Stimulated activated memory B cell treated with anti-CD40 and anti-IgM and Interleukin-4, amounts not matched to agents 10 μg/mL and 1 μg/mL and 100 μg/mL, for 72 hours (primary cell): ENCODE results near the gene AATK.

Experiments
- ATAC-seq: fragments of 150-1000 bp; cut with Tn5 transposase; 2 replicates; pipeline ENCODE4 v1.10.0; 2021
- H3K27ac Mint-ChIP-seq: one replicate; pipeline ENCODE4 v1.8.0; 2022; ENCODE audit warnings: mild to moderate bottlenecking, mixed read lengths
- H3K27me3 Mint-ChIP-seq: one replicate; pipeline ENCODE4 v1.8.0; 2022; ENCODE audit warnings: mixed read lengths
- H3K36me3 Mint-ChIP-seq: one replicate; pipeline ENCODE4 v1.8.0; 2022; ENCODE audit warnings: mixed read lengths
- H3K4me1 Mint-ChIP-seq: one replicate; pipeline ENCODE4 v1.8.0; 2022; ENCODE audit warnings: mixed read lengths
- H3K4me3 Mint-ChIP-seq: one replicate; pipeline ENCODE4 v1.8.0; 2022; ENCODE audit warnings: mild to moderate bottlenecking, moderate library complexity, mixed read lengths
- H3K9me3 Mint-ChIP-seq: one replicate; pipeline ENCODE4 v1.8.0; 2022; ENCODE audit warnings: mixed read lengths

AATK gene, protein sequence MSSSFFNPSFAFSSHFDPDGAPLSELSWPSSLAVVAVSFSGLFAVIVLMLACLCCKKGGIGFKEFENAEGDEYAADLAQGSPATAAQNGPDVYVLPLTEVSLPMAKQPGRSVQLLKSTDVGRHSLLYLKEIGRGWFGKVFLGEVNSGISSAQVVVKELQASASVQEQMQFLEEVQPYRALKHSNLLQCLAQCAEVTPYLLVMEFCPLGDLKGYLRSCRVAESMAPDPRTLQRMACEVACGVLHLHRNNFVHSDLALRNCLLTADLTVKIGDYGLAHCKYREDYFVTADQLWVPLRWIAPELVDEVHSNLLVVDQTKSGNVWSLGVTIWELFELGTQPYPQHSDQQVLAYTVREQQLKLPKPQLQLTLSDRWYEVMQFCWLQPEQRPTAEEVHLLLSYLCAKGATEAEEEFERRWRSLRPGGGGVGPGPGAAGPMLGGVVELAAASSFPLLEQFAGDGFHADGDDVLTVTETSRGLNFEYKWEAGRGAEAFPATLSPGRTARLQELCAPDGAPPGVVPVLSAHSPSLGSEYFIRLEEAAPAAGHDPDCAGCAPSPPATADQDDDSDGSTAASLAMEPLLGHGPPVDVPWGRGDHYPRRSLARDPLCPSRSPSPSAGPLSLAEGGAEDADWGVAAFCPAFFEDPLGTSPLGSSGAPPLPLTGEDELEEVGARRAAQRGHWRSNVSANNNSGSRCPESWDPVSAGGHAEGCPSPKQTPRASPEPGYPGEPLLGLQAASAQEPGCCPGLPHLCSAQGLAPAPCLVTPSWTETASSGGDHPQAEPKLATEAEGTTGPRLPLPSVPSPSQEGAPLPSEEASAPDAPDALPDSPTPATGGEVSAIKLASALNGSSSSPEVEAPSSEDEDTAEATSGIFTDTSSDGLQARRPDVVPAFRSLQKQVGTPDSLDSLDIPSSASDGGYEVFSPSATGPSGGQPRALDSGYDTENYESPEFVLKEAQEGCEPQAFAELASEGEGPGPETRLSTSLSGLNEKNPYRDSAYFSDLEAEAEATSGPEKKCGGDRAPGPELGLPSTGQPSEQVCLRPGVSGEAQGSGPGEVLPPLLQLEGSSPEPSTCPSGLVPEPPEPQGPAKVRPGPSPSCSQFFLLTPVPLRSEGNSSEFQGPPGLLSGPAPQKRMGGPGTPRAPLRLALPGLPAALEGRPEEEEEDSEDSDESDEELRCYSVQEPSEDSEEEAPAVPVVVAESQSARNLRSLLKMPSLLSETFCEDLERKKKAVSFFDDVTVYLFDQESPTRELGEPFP (N-terminal part only)

DNA sequence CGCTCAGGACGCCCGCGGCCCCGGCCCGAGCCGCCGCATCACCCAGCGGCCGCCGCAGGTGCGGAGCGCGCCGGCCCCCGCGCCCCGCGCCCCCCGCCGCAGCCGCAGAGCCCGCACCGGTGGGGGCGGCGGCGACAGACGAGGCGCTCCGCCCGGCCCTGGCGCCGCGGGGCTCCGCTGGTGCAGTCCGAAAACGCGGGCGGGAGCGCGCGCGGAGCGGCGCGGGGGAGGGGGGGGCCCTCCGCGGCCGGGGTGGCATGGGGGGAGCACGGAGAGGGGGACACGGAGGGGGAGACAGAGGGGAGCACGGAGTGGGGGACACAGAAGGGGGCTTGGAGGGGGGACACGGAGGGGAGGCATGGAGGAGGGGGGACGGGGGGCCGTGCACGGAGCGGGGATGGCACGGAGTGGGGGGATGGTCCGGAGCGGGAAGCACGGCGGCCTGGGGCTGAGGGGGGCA lies at the start of gene AATK:
TSS of gene AATK (minus strand) at position 189 of the 460 bp plus-strand sequence. CDS start 229 bp downstream, outside the sequence.
- Mint-ChIP-seq H3K9me3 (no peaks in the 10 kb centered on the region), H3K27me3 (peaks cover 56% of the 10 kb centered on the region), H3K27ac (no peak within 1 kb of the TSS), H3K36me3 (no peaks in the 10 kb centered on the region), H3K4me1 (peaks cover 8% of the 10 kb centered on the region), H3K4me3 (no peak within 1 kb of the TSS)
- no peak for ATAC-seq

DNA sequence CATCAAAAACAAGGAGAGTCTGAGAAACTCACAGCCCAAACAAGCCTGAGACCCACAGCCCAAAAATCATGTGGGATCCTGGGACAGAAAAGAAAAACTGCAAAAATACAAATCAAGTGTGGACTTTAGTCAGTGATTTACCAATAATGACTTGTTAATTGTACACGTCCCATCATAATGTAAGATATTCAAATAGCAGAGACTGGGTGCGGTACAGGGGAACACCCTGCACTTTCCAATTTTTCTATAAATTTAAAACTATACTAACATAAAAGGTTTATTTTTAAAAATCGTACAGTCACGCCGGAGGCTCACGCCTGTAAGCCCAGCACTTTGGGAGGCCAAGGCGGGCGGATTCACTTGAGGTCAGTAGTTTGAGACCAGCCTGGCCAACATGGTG lies 48.0 kb upstream of the AATK start:
- no peak for ATAC-seq
- no peaks in the 10 kb centered on the region for H3K27me3 Mint-ChIP-seq
- H3K4me1 Mint-ChIP-seq = peaks cover 25% of the 10 kb centered on the region
- H3K4me3 Mint-ChIP-seq = no peak overlapping the region
- no peak overlapping the region for H3K27ac Mint-ChIP-seq
- H3K36me3 Mint-ChIP-seq = peaks cover 14% of the 10 kb centered on the region
- no peaks in the 10 kb centered on the region for H3K9me3 Mint-ChIP-seq

DNA sequence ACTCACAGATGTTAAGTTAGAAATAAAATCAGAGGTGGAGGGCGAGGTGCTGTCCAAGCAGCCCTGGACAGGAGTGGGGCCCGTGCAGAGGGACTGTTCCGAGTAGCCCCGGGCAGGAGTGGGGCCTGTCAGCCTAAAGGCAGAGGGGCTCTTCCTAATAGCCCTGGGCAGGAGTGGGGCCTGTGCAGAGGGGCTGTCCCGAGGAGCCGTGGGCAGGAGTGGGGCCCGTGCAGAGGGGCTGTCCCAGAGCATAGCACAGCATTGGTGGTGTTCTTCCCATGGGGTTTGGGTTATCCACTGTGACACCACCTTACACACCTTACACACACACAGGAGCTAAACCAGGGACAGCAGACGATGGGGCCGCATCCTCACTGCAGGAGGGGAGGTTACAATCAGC lies 46.3 kb upstream of the AATK start:
- Mint-ChIP-seq H3K4me1 (peaks cover 31% of the 10 kb centered on the region), H3K27ac (no peak overlapping the region), H3K4me3 (no peak overlapping the region), H3K27me3 (no peaks in the 10 kb centered on the region), H3K9me3 (no peaks in the 10 kb centered on the region), H3K36me3 (peaks cover 9% of the 10 kb centered on the region)
- ATAC-seq = peak; percentile 49

DNA sequence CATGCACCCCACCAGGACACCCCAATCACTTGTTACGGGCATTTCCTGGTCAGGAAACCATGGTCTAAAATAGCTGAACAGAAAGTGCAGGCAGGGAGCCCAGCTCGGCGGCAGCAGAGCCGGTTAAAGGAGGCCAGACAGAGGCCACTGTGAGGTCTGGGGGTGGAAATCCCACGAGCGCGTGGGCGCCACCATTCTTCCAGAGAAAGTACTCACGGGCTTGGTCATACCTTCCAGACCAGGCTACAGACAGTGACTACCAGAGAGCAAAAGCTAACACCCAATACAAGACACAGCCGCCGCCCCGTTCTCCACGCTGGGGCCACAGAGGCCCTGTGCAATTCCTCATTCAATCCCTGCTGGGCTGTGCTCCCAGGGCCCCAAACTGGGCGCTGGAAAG lies 44.8 kb upstream of the AATK start:
- peaks cover 8% of the 10 kb centered on the region for H3K36me3 Mint-ChIP-seq
- peaks cover 26% of the 10 kb centered on the region for H3K4me1 Mint-ChIP-seq
- no peaks in the 10 kb centered on the region for H3K27me3 Mint-ChIP-seq
- H3K9me3 Mint-ChIP-seq = no peaks in the 10 kb centered on the region
- no peak for ATAC-seq
- peak overlapping the region; percentile 17 for H3K27ac Mint-ChIP-seq
- H3K4me3 Mint-ChIP-seq = no peak overlapping the region

DNA sequence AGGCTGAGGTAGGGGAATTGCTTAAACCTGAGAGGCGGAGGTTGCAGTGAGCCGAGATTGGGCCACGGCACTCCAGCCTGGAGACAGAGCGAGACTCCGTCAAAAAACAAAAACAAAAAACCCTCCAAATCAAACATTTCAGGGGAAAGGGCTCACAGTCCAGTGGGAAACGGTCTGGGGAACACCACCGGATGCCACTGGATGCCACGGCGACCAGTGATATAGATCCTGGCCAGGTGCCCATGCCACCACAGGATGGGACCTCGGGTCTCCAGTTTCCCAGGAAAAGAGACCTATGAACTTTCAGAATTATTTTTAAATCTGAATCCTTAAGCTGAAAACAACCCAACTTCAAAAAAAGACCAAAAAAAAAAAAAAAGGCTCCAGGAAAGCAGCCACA lies 44.4 kb upstream of the AATK start:
- no peaks in the 10 kb centered on the region for H3K27me3 Mint-ChIP-seq
- H3K4me1 Mint-ChIP-seq = peaks cover 26% of the 10 kb centered on the region
- H3K36me3 Mint-ChIP-seq = peaks cover 10% of the 10 kb centered on the region
- no peaks in the 10 kb centered on the region for H3K9me3 Mint-ChIP-seq
- H3K4me3 Mint-ChIP-seq = no peak overlapping the region
- peak overlapping the region; percentile 17 for H3K27ac Mint-ChIP-seq
- ATAC-seq = no peak

DNA sequence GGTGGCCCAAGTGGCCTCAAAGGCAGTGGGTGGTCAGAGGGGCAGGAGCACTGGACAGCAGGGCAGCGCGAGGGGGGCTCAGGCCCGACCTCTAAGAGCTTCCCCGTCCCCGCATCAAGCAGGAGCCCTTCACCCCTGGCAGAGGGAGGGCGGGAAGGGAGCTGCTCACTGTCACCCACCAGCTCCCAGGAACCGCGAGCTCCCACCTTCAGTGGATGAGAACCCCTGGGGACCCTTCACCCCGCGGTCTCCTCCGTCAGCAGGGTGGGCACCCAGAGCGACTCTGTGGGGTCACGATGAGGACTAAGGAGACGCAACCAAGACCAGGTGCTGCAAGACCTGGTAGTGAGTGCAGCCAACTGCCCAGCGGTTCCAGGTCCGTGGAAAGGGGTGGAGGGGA lies 43.1 kb upstream of the AATK start:
- no peaks in the 10 kb centered on the region for H3K27me3 Mint-ChIP-seq
- H3K4me1 Mint-ChIP-seq = peaks cover 26% of the 10 kb centered on the region
- no peak overlapping the region for H3K27ac Mint-ChIP-seq
- ATAC-seq = no peak
- no peak overlapping the region for H3K4me3 Mint-ChIP-seq
- H3K36me3 Mint-ChIP-seq = peaks cover 18% of the 10 kb centered on the region
- no peaks in the 10 kb centered on the region for H3K9me3 Mint-ChIP-seq

DNA sequence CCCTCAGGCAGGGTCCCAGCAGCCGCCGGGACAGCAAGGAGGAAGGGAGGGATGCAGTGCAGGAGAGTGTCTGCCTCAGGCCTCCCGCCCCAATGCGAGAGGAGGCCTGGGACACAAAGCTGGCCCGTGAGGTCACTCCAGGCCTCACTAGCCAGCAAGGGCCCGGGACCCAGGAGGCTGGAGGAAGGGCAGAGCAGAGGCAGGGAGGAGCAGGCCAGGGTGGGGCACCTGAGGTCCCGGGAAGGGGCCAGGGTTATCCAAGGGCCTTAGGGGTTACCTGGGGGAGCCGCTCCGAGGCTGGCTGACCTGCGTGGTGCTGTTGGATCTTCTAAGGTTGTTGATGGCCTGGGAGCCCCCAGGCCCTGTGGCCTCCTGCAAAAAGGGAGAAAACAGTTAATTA lies 42.6 kb upstream of the AATK start:
- Mint-ChIP-seq H3K27me3 (no peaks in the 10 kb centered on the region), H3K9me3 (no peaks in the 10 kb centered on the region), H3K4me1 (peaks cover 26% of the 10 kb centered on the region), H3K36me3 (peaks cover 18% of the 10 kb centered on the region), H3K27ac (no peak overlapping the region), H3K4me3 (no peak overlapping the region)
- no peak for ATAC-seq

DNA sequence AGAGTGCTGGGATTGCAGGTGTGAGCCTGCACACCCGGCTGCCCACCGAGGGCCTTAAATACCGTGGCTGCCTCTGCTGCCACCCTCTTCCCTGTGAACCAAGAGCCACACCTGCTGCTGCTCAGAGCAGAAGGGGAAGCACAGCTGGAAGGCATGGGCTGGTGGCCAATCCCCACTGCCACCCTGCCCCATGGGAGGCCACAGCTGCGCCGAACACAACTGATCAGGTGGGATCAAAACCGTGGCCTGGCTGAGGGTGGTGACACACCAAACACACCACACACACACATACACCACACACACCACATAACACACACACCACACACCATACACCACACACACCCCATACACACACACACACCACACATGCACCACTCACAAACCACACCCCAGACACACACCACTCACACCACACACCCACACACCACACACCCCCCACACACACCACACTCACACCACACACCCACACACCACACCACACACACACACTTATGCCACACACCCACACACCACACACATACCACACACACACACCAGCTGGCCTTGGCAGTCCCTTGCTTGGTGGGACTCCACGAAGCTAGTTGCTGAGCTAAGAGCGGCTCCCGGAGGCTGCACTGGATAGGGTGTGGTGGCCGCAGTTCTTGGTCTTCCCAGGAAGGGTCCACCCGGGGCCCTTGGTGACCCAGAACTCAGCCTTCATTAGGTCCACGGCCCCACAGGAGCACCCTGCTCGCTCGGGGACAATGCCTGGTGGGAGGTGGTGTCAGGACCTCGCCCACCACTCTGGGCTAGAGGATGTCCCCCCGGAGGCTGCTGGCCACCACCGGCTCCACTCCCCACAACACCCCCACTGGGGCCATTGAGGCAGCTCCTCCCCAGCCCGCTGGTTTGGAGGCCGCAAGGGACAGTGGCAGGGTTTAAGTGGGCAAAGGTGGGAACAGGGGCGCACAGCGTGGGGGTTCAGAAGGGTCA lies 41.9 kb upstream of the AATK start:
- no peak overlapping the region for H3K4me3 Mint-ChIP-seq
- H3K9me3 Mint-ChIP-seq = no peaks in the 10 kb centered on the region
- H3K27ac Mint-ChIP-seq = peak overlapping the region; percentile 3
- peak; percentile 61 for ATAC-seq
- peaks cover 25% of the 10 kb centered on the region for H3K4me1 Mint-ChIP-seq
- H3K36me3 Mint-ChIP-seq = peaks cover 23% of the 10 kb centered on the region
- no peaks in the 10 kb centered on the region for H3K27me3 Mint-ChIP-seq

DNA sequence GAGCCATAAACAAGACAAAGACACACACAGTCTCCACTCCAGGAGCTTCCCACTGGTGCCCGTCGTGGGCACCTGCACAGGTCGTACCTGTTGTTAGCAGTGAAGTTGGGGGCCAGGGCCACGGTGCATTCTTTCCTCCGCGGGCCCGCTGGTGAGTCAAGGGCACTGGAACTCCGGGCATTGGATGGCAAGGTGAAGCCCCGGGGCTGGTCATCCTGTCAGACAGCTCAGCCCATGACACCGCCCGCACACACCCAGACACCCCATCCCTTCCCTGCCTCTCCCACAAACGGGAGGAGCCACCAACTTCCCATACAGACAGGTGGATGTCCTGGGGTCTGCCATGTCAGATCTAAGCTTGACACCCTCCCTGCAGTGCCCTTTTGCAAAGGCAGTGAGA lies 40.6 kb upstream of the AATK start:
- no peak overlapping the region for H3K27ac Mint-ChIP-seq

DNA sequence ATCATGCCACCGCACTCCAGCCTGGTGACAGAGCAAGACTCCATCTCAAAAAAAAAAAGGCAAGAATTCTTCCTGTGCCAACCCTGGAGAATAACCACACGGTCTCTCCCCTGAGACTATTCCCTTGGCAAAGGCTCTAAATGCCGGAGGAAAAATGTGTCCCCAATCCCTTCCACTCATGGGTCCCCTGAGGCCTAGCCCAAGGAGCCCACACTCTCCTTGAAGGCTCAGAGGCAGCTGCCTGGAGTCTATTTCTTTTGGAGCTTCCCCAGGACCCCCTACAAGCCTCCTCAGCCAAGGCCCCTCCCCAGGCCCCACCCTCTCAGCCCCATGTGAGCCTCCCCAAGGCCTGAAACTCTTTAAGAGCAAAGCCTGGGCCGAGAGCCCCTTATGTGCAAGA lies 40.1 kb upstream of the AATK start:
- ATAC-seq = no peak
- Mint-ChIP-seq H3K27ac (no peak overlapping the region), H3K36me3 (peaks cover 33% of the 10 kb centered on the region), H3K27me3 (no peaks in the 10 kb centered on the region), H3K9me3 (no peaks in the 10 kb centered on the region), H3K4me3 (no peak overlapping the region), H3K4me1 (peaks cover 14% of the 10 kb centered on the region)

More for the DNA sequence above, 40.6 kb upstream of the AATK start:
- no peak for ATAC-seq
- H3K36me3 Mint-ChIP-seq = peaks cover 33% of the 10 kb centered on the region
- H3K9me3 Mint-ChIP-seq = no peaks in the 10 kb centered on the region
- no peak overlapping the region for H3K4me3 Mint-ChIP-seq
- peaks cover 16% of the 10 kb centered on the region for H3K4me1 Mint-ChIP-seq
- H3K27me3 Mint-ChIP-seq = no peaks in the 10 kb centered on the region

DNA sequence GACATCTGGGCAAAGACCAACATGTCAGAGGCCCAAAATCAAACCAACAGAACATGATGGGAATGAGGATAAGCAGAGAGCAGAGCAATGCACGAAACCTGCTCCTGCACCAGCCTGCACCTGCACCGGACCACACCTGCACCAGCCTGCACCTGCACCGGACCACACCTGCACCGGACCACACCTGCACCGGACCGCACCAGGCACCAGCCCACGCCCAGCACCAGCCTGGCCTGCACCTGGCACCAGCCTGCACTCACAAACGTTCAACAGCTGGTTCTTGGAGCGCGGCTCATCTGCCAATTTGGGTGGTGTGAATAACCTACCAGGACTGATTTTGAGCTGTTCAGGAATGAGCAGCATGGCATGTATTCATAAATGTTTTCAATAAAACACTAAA lies 38.6 kb upstream of the AATK start:
- Mint-ChIP-seq H3K36me3 (peaks cover 33% of the 10 kb centered on the region), H3K27ac (no peak overlapping the region), H3K4me3 (no peak overlapping the region), H3K4me1 (peaks cover 8% of the 10 kb centered on the region), H3K9me3 (no peaks in the 10 kb centered on the region), H3K27me3 (no peaks in the 10 kb centered on the region)
- ATAC-seq = no peak

DNA sequence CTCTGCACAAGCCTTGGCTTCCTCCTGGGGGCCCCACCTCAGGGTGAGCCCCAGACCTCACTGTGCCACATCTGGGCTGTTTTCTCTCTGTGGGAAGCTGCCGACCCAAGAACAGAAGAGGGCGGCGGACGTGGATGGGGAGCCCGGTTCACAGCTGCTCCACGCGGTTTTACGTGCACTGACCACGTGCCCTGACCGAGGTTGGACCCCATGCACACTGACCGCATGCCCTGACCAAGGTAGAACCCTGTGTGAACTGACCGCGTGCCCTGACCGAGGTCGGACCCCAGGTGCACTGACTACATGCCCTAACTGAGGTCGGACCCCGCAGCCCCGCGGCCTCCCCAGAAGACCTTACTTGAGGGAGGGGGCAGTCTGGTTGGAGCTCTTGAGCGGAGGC lies 37.1 kb upstream of the AATK start:
- Mint-ChIP-seq H3K27ac (no peak overlapping the region), H3K4me3 (no peak overlapping the region), H3K4me1 (peaks cover 8% of the 10 kb centered on the region), H3K36me3 (peaks cover 41% of the 10 kb centered on the region), H3K9me3 (no peaks in the 10 kb centered on the region), H3K27me3 (no peaks in the 10 kb centered on the region)
- no peak for ATAC-seq

DNA sequence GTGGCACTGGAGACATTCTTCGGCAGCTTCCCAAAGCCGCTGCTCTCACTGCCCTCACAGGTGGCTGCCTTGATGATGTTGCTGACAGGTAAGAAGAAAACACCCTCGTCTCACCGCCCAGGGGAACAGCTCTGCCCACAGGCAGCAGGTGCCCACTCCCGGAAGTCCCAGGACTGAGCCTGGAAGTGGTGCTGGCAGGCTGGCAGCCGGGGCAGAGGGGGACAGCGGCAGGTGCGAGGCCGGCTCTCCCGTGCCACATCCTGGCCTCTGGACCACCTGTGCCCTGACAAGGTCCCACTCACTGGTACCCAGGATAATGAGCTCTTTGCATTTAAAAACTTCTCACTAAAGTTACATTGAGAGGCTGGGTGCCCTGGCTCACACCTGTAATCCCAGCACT lies 36.3 kb upstream of the AATK start:
- no peak overlapping the region for H3K4me3 Mint-ChIP-seq
- H3K27me3 Mint-ChIP-seq = no peaks in the 10 kb centered on the region
- H3K36me3 Mint-ChIP-seq = peaks cover 47% of the 10 kb centered on the region
- H3K4me1 Mint-ChIP-seq = peaks cover 2% of the 10 kb centered on the region
- ATAC-seq = no peak
- no peak overlapping the region for H3K27ac Mint-ChIP-seq
- no peaks in the 10 kb centered on the region for H3K9me3 Mint-ChIP-seq
